ENCODE data around the gene PNPO. TPM values are rescaled to one million over a fixed set of nuclear protein-coding genes. Genes with fewer than 3 reads are reported as not detected.
A peak's percentile ranks its signal among the peaks of the same experiment; 100 is the strongest.

The PNPO gene
- total and polyA plus RNA-seq, 2 of the 8 experiments (the other 6 are each of a cell fraction or from before 2014, with no cell fraction given), result 7.0 to 8.1 TPM

DNA sequence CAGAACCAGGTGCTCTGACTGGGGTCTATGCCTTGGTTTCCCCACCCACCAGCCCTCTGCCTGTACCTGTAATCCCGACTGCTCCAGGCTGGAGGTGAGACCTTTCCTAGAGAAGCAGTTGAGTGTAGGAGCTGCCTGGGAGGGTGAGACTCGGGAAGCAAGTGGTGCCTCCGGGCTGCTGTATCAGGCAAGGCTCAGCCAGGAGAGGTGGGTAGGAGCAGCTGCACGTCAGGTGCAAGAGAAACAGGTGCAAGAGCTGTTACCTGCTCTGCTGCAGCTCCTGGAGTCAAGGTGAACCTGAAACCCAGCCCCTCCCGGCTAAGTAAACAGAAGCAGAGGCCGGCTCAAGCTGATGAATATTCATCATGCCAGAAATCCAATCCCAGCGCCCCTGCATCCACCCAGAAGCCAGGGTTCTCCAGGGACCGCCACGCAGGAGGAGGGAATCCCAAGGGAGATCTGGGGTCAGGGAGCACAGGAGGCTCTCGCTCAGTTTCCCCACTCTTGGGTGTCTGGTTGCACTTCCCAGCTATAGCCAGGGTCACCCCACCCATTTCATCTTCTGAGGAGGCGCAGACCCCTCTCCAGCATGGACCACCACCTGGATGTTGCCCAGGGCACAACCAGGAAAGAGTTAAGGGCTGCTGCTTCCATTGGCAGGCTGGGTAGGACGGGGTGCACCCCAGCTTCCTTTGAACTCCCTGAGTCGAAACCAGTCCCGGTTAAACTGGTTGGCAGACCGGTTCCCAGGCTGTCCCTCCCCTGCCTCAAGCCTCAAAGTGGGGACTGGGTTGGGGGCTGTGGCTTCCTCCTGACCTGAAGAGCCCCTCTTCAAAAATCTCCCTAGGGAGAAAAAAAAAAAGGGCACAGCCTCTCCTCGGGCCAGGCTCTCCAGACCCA is 16.5 kb downstream of the PNPO start, which contains the start of gene PRR15L:
Gene PRR15L, minus strand, starts transcription at position 293 of the 900 bp plus-strand sequence. CDS start 4,649 bp downstream, outside the sequence.
- WGBS, 2 experiments (ENCODE audit: extremely low coverage in 1 of 2, insufficient coverage in 1 of 2, insufficient read length in 1 of 2, insufficient replicate concordance in 2 of 2, low coverage in 1 of 2, low lambda C conversion rate in 2 of 2, missing lambda C conversion rate in 1 of 2), result 35% methylated on average over 15 of the region's 16 CpGs; no CpG with 5 or more reads in 1 of the 2 experiments
- no peak within 1 kb of the TSS for H2BK5ac ChIP-seq (ENCODE audit: low read depth, low read length)
- ChIA-PET CTCF (ENCODE audit: partially characterized antibody) (interaction anchor here (0.7 to 40.5 kb wide), 9 partner anchors 9 to 280 kb away, joined by 3 to 1010 read pairs (median 3); partner anchors contain the start of genes CDK5RAP3, PNPO, PRR15L and SCRN2), POLR2A (ENCODE audit: partially characterized antibody) (interaction anchor here (0.6 to 2.2 kb wide), 8 partner anchors 9 to 126 kb away, joined by 3 to 16 read pairs (median 4); partner anchors contain the start of genes CDK5RAP3, LRRC46, MRPL10 and SP2)
- no peak within 1 kb of the TSS for H3K56ac ChIP-seq (replicated peaks; ENCODE audit: insufficient read length, low read depth, low read length)
- peak in 1 of 2 experiments; percentile 64 for DNase-seq (ENCODE audit: low read depth in 1 of 2, low spot score in 2 of 2)
- 0 out of 2 replicates have a peak within 1 kb of the TSS, but pooled peaks have one; percentile 66 for H2AFZ ChIP-seq (ENCODE audit: low read length)
- H3K9ac ChIP-seq (replicated peaks in 1 of 4; ENCODE audit: extremely low read depth in 1 of 4, low read depth in 3 of 4, low read length in 3 of 4), result no peak within 1 kb of the TSS; a peak in 1 of 7 replicates
- H2BK12ac ChIP-seq (ENCODE audit: low read depth, low read length), result 0 out of 2 replicates have a peak within 1 kb of the TSS, but pooled peaks have one; percentile 12
- no peaks in the 10 kb centered on the region for H3K9me3 ChIP-seq (ENCODE audit: insufficient read depth in 2 of 2, low read depth in 1 of 2, low read length in 1 of 2)
- peak; percentile 45 for FAIRE-seq
- no peaks in the 10 kb centered on the region for H3K79me2 ChIP-seq (ENCODE audit: control insufficient read depth in 1 of 2, insufficient read depth in 2 of 2, low read length in 2 of 2)
- no peak within 1 kb of the TSS for H3K14ac ChIP-seq (ENCODE audit: insufficient read length)
- no peaks in the 10 kb centered on the region for H4K20me1 ChIP-seq (replicated peaks in 1 of 2; ENCODE audit: control insufficient read depth in 1 of 2, insufficient read depth in 2 of 2, low read length in 2 of 2)
- H2BK15ac ChIP-seq (ENCODE audit: low read length), result no peak within 1 kb of the TSS
- H4K5ac ChIP-seq (ENCODE audit: insufficient read length, low read depth, low read length), result no peak within 1 kb of the TSS
- H2AK5ac ChIP-seq (ENCODE audit: low read depth, low read length), result no peak within 1 kb of the TSS
- peak within 1 kb of the TSS; percentile 56 to 59 for H3K4me2 ChIP-seq (ENCODE audit: insufficient read depth in 1 of 2, low read depth in 2 of 2, low read length in 2 of 2)
- no peak within 1 kb of the TSS for H3K27ac ChIP-seq (ENCODE audit: low read depth, low read length)
- no peaks in the 10 kb centered on the region for H3K79me1 ChIP-seq (ENCODE audit: low read depth, low read length)
- H3K36me3 ChIP-seq (ENCODE audit: control insufficient read depth in 2 of 4, insufficient read depth in 4 of 4, low read length in 3 of 4), result no peaks in the 10 kb centered on the region
- no peak within 1 kb of the TSS for H2BK20ac ChIP-seq (ENCODE audit: low read length)
- H3K4me1 ChIP-seq (replicated peaks in 1 of 4; ENCODE audit: control insufficient read depth in 3 of 4, insufficient read depth in 4 of 4, low read length in 3 of 4), result peaks cover 0 to 20% (median 17%) of the 10 kb centered on the region in 4 experiments; a peak in 6 of 7 replicates
- peak within 1 kb of the TSS in 3 of 4 experiments; percentile 18 to 42 (median 41); a peak in 5 of 8 replicates for H3K4me3 ChIP-seq (ENCODE audit: extremely low read depth in 1 of 4, insufficient read depth in 2 of 4, low read depth in 3 of 4, low read length in 4 of 4)
- H4K91ac ChIP-seq (replicated peaks; ENCODE audit: insufficient read length, low read length), result no peak within 1 kb of the TSS
- H2BK120ac ChIP-seq (replicated peaks; ENCODE audit: low read depth, low read length), result no peak within 1 kb of the TSS
- no peaks in the 10 kb centered on the region; the same call in 1 of the 2 replicates for H3K23me2 ChIP-seq (ENCODE audit: low read depth, low read length)
- no peak within 1 kb of the TSS for H3K18ac ChIP-seq (ENCODE audit: extremely low read depth, low read length)
- no peak within 1 kb of the TSS; the same call in 1 of the 2 replicates for H4K8ac ChIP-seq (ENCODE audit: extremely low read depth, insufficient read depth, low read length)
- H3K27me3 ChIP-seq (replicated peaks in 1 of 4; ENCODE audit: control insufficient read depth in 3 of 4, extremely low read depth in 1 of 4, insufficient read depth in 3 of 4, low read length in 3 of 4), result no peaks in the 10 kb centered on the region
- peak; percentile 32; the same call in 1 of the 2 replicates for TF ChIP-seq TCF12 (IDR thresholded peaks at IDR 0.05; ENCODE audit: low read depth, low read length)
- TF ChIP-seq SRF (IDR thresholded peaks at IDR 0.05; ENCODE audit: low read depth, low read length), result no peak
- no peak for TF ChIP-seq BACH1 (IDR thresholded peaks at IDR 0.05; ENCODE audit: low read length)
- TF ChIP-seq TAF1 (IDR thresholded peaks at IDR 0.05; ENCODE audit: low read depth, low read length), result 0 out of 2 replicates have a peak, but pooled peaks have one; percentile 9
- peak; percentile 34 for TF ChIP-seq ASH2L (IDR thresholded peaks at IDR 0.05; ENCODE audit: low read length)
- TF ChIP-seq ZNF274 (IDR thresholded peaks at IDR 0.05; ENCODE audit: borderline replicate concordance, extremely low read depth, low read length), result no peak
- H3K4ac ChIP-seq (replicated peaks; ENCODE audit: insufficient read length, low read depth, low read length), result no peak within 1 kb of the TSS
- H3K23ac ChIP-seq (ENCODE audit: insufficient read length), result no peak within 1 kb of the TSS

All from H1 (cell line).